GM18519 (cell line): ENCODE data around the gene IRF4.

Source experiments
- ATAC-seq: cut with Tn5 transposase; IDR thresholded peaks from one replicate; pipeline ENCODE4 v1.9.1; 2021; ENCODE audit warnings: mild to moderate bottlenecking, moderate library complexity; ENCODE audit not compliant: unreplicated experiment, low FRiP score

IRF4 gene

GRCh38 chr6:436308-437036 lies 44.9 kb downstream of the IRF4 start:
- ATAC-seq = no peak

- no peak for ATAC-seq
Measured at GRCh38 chr6:437037-437392, 45.5 kb downstream of the IRF4 start.

DNA sequence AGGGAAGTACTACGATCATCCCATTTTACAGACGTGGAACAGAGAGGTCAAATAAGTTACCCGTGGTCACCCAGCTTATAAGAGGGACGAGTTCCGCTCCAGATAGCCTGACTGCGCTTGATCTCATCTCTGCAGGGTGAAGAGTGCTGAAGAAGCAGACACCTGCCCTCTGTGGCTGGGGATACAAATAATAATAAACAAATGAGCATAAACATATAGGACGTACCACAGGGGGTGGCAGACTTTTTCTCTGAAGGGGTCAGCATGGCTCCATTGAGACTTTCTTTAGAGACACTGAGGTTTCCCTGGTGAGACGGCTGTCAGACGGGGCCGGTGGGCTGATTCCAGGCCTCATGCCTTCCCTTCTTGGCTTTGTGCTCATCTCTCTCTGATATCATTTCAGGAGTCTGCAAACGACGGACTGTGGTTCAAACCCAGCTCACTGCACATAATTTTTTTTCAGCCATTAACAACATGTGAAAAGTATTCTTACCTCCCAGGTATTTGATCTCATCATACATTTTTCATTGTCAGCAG lies 47.1 kb downstream of the IRF4 start:
- ATAC-seq = no peak

DNA sequence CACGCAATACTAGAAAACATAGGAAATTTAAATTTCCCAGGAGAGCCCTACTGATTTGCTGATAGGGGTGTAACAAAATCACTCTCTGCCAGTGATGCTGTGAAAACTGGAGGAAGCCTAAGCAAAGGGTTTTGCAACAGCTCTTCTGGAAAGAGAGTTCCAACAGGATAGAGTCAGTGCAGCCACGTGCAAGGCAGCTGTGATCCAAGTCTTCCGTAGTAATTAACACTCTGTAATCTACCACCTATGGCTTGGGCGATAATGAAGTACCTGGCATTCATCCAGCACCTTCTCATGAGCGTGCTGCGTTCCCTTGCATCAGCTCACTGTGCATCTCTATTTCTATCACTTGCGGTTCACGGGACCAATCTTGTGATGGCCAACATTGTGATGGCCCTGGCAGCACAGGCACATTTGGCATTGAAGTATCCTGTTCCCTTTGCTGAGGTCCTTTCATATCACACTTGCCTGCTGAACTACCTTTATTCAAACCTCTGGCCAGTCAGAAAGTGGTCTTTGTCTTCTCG lies 48.2 kb downstream of the IRF4 start:
- no peak for ATAC-seq

DNA sequence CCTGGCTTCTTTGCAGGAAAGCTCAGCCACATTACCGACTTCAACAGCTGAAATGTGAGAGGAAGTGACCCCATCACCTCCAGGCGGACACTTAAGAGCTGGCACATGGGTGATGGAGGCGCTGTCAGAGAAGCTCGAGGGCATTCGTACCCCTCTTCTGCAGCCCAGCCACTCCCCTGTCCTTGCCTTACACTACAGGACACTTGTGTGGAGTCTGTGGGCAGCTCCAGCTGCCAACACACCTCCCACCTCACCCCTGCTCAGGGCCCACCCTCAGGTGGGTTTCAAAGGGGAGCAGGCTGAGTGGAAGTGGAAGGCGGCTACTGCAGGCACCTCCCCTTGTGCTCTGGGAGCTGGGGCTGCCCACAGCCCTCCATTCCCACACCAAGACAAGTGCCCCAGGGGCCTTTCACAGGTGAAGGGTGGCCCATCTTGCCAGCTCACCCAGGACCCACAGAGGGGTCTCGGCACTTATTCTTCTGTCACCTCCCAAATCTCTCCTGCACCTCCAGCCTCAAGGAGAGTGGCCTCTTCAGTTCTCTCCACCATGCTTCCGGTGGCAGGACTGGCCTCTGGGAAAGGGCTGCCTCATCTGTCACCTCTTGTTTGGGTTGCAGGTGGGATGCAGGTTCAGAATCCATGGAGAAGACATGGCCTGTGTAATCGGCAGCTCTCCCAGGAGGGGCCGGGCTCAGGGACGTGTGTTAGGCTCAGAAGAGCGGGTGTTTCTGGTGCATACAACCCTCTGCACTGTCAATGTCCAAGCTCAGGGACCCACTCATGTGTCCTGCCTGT lies 49.8 kb downstream of the IRF4 start:
- ATAC-seq = no peak

GRCh38 chr6:443621-444159 lies 52.1 kb downstream of the IRF4 start:
- ATAC-seq = no peak

DNA sequence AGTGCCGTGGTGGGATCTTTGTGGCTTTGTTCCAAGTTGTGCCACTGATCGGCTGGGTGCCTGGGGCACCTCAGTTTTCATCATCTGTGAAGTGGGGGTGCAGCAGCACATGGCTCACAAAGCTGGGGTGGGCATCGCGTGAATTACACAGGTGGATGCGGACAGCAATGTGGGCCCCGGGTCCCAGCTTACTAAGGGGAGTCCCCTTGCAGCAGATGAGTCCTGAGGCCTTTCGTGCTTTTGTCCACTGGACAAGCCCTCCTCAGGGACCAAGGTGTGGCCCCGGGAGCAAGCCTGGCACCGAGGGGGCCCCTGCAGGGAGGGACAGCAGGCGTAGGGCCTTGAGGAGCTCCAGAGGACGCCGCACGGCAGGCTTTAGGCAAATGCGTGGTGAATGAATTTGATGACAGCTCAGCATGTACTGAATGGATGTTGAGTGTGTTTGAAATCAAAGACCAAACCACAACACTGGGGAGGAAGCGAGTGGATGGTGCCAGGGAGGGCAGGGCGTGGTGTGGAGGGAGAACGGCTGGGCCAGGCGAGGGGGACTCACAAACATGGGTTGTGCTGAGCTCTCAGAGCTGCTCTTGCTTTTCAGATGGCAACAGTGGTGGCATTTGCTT lies 53.2 kb downstream of the IRF4 start:
- no peak for ATAC-seq

DNA sequence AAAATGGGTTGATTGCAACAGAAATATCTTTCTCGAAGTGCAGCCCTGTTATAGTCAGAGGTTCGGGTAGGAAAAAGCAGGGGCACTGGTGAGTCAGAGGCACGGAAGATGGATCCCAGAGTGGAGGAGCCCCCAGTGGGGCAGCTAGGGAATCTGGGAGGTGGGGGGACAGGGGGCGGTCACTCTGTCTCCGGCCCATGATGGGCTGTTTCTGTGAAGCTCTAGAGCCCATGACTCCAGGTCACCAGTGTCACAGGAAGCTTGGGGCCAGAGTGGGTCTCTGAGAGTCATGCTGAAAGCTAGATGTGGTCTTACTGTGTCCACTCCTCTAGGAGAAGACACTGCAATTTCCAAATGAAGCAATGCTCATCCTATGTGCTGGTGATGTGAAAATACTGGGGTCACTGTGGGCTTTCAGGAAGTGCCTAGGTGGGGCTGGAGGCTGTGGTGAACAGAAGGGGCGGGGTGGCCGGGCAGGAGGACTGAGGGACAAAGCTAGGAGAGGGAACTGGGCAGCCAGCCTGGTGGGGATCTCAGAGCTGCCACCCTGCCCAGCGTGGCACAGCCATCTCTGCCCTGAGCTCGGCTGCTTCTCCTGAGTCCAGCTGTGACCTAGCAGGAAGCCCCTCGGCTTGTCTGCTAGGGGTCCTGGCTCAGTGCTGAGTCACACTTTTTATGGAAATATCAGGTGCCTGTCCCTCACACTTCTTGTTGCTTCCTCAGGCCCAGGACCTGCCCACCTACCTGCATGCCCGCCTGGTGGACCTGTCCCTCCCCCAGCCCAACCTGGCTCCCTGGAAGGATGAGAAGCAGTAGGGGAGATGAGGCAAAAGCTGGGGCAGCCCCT lies 54.2 kb downstream of the IRF4 start:
- no peak for ATAC-seq

- no peak for ATAC-seq
Measured at GRCh38 chr6:446418-447366, 55.1 kb downstream of the IRF4 start.

DNA sequence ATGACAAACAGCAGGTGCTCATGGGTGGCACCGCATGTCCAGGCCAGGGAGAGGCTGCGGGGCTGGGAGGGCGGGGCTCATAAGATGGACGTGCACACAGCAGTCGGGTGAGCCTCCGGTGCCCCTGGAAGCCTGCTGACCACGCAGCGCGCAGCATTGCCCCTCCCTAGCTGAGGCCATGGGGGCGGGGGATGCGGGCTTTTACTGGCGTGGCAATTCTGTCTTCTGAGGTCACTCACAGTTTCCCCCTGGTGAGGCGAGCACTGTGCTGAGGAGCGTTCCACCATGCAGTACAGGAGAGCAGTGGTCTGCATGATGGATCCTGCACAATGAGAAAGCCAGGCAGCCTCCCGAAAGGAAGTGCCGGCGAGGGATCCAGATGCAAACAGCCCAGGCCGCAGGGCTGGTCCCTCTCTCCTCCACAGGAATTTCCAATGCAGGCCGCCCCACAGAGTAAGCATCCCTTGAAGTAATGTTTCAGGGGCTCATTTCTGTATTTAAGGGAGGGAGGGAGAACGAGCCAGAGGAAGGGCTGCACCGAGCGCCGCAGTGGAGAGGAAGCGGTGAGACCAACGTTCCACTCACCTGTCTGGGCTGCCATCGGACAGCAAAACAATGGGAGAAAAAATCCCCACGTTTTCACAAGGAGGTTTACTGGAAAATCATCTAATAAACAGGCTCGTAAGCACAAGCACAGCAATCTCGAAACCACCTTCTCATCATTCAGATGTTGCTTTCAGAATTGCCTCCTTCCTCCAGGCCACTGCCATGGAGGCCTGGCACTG lies 56.0 kb downstream of the IRF4 start:
- no peak for ATAC-seq

- no peak for ATAC-seq
Measured at GRCh38 chr6:448296-449056, 56.9 kb downstream of the IRF4 start.

DNA sequence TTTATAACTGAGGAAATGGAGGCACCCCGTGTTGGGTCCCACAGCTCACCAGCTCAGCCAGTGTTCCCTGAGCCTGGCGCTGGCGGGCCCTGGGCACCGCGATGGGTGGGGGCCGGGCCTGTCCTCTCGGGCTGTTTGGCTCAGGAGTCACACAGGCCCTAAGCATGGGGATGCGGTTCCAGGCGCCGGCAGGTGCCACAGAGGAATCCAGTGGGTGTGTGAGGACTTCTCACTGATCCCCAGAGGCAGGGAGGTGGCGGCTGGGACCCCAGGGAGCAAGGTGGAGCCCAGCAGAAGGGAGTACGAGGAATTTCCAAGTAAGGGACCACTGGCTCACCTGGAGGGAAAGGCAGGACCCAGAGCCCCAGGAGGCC lies 57.5 kb downstream of the IRF4 start:
- ATAC-seq = no peak

GRCh38 chr6:449486-450419 lies 58.2 kb downstream of the IRF4 start:
- ATAC-seq = no peak

- ATAC-seq = no peak
Measured at GRCh38 chr6:451336-451735, 59.8 kb downstream of the IRF4 start.

DNA sequence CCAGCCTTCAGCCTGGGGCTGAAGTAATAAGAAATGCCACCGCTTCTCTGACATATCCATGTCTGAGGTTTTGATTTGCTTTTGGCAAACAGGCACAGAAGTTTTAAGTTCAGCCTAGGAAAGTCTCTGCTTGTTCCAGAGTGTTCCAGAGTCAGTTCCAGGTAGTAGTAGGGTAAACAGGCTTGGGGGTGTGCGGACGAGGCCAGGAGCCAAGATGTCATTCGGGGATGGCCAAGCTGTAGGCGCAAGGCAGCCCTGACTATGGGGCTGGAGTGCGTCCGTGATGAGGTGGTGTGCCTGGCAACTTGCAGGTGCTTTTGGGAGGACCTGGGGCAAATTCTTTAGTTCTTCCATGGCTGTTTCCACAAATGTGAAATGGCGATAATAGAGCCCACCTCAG lies 60.3 kb downstream of the IRF4 start:
- no peak for ATAC-seq

GRCh38 chr6:452301-453067 lies 60.9 kb downstream of the IRF4 start:
- no peak for ATAC-seq
